WTC11 (cell line): ENCODE measurements around the gene ZNF350.

ENCODE experiments used
- CTCF ChIP-seq: fragments of 200-600 bp; IDR thresholded peaks from 2 replicates; pipeline ENCODE4 v1.8.0; 2022; ENCODE audit warnings: antibody characterized with exemption
- JUN ChIP-seq: sonication (generic); formaldehyde crosslinking; IDR thresholded peaks from 2 replicates; pipeline ENCODE4 v1.8.0; 2023; ENCODE audit warnings: mild to moderate bottlenecking, missing genetic modification reagents
- SP1 ChIP-seq: sonication (generic); formaldehyde crosslinking; conservative IDR thresholded peaks from 2 replicates; pipeline ENCODE4 v1.8.1; 2022; ENCODE audit warnings: missing genetic modification reagents
- ZBTB21 ChIP-seq: sonication (generic); formaldehyde crosslinking; IDR thresholded peaks from 2 replicates; pipeline ENCODE4 v1.8.1; 2023; ENCODE audit warnings: mild to moderate bottlenecking, missing genetic modification reagents, borderline replicate concordance
- ZMAT4 ChIP-seq: fragments of 250-450 bp; sonication (Bioruptor Pico); IDR thresholded peaks from 2 replicates; pipeline ENCODE4 v1.9.0; 2021; ENCODE audit warnings: mild to moderate bottlenecking
- ZNF281 ChIP-seq: sonication (generic); formaldehyde crosslinking; IDR thresholded peaks from 2 replicates; pipeline ENCODE4 v1.8.0; 2023; ENCODE audit warnings: mild to moderate bottlenecking, missing genetic modification reagents

GRCh38 chr19:51915324-51915867 lies 71.2 kb downstream of the ZNF350 start:
- TF ChIP-seq CTCF (no peak), JUN (CRISPR knock-in tag) (no peak), ZMAT4 (CRISPR knock-in tag) (no peak), SP1 (CRISPR knock-in tag) (no peak), ZBTB21 (CRISPR knock-in tag) (no peak), ZNF281 (no peak)
